HG03135 (cell line): ENCODE data around the gene EMP1.

Experiments used
- ATAC-seq: cut with Tn5 transposase; IDR thresholded peaks from one replicate; pipeline ENCODE4 v1.9.1; 2021; ENCODE audit warnings: mild to moderate bottlenecking, moderate library complexity; ENCODE audit not compliant: unreplicated experiment

Gene EMP1

DNA sequence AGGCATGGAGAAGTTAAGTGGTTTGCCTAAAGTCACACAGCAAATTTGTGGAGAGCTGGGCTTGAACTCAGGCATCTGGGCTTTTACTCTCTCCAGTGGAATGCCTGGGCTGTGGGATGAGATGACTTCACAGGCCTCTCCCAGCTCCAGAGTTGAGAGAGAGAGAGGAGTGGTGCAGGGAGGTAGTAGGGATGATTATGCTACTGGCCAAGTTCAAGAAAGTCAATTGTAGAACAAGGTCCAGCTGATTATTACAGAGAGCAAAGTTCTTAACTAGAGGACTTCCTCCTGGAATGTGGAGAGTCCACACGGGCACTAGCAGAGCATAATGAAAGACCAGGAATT is 769 bp upstream of the EMP1 start:
- ATAC-seq = no peak

DNA sequence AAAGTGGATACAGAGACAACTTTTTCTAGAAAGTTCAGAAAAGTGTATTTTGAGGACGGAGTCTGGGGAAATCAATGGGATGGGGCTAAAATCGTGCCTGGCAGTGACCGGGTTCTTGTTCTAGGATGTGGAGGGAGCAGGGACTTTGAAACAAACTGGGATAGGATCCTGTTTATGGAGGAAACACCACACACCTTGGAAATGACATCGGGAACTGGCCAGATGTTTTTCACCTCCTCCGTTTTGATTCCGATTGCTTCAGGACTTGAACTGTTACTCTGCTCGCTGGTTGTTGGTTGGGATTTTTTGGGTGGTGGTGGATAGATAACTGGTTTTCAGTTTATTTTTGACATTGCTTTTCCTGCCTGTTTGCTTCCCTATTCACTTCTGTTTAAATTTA is 506 bp downstream of the EMP1 start:
- ATAC-seq = no peak

DNA sequence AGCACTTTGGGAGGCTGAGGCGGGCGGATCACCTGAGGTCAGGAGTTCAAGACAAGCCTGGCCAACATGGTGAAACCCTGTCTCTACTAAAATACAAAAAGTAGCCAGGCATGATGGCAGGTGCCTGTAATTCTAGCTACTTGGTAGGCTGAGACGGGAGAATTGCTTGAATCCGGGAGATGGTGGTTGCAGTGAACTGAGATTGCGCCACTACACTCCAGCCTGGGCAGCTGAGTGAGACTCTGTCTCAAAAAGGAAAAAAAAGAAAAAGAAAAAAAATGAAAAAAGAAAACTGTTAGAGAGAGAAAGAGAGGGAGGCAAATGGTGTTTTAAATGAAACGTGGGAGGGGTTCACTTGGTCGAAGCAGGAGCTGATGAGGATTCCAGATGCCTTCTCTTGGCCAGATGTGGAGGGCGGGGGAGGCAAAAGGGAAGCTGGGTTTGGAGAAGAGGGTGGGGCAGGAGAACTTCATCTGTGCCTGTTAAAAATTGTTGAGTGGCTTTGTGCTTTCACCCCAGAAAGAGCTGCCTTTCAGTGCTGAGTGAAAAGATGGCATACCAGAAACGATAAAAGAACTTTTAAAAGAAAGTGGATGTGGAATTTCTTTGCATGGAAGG is 1.1 kb downstream of the EMP1 start:
- ATAC-seq = no peak

DNA sequence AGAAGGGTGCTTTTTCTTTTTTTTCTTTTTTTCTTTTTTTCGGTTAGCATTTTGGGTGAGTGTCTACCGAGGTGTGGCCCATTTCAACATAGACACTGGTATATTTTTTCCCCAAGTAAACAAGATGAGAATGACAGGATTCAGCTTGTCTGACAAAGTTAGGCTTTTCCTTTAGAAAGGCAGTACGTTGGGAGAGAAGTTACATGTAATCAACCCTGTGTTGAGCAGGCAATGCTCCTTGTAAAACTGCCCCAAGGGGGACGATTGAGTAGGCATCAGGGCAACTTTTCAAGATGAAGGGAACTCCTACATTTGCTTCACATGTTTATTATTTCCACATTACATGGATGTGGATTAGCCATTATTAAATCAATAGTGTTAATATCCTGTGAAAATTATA is 1.7 kb downstream of the EMP1 start:
- no peak for ATAC-seq

DNA sequence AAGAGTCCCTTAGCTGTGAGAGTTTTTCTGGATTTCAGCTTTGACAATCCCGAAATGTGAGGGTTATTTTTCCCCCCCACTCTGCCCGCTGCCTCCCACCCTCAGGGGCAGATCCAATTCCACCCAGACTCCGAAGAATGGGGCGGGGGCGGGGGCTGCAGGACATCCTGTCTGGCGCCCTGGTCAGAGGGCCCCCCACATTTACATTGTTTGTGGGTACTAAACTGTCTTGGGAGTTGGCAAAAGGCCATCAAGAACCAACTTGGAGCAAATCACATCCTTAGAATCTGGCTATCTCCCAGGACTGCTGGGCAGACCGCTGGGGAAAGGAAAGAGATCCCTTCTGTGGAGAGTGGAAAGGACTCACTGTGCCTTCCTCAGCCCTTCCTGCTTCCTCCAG is 2.4 kb downstream of the EMP1 start:
- ATAC-seq = no peak

DNA sequence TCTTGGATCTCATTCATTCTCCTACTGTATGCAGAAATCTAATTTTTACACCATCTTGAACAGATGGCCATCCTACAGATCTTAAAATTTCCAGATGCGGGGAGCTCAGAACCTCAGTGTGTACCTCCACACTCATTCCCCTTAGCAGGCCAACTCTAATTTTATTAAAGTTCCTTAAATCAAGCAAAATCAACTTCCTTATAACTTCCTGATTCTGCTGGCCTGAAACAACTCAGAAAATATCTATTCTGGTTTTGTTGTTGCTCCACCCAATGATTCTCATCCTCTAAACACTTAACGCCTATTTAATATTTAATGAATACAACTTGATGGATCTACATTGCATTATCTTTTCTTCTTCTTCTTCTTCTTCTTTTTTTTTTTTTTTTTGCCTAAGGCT is 3.1 kb downstream of the EMP1 start:
- no peak for ATAC-seq

DNA sequence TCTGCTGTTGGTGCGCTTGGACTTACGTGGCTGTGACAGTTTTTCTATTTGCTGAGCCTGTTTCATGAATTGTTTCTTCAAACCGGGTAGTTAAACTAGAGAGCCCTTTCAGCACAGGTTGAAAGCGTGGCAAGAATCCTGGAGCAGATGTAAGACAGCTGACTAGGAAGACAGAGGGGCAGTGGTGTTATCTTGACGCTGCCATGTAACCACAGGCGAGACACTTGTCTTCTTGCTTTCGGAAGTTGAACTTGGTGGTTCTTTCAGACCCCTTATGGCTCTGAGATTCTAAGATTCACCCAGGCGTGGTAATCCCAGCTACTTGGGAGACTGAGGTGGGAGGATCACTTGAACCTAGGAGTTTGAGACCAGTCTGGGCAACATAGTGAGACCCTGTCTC is 4.3 kb downstream of the EMP1 start:
- ATAC-seq = no peak

DNA sequence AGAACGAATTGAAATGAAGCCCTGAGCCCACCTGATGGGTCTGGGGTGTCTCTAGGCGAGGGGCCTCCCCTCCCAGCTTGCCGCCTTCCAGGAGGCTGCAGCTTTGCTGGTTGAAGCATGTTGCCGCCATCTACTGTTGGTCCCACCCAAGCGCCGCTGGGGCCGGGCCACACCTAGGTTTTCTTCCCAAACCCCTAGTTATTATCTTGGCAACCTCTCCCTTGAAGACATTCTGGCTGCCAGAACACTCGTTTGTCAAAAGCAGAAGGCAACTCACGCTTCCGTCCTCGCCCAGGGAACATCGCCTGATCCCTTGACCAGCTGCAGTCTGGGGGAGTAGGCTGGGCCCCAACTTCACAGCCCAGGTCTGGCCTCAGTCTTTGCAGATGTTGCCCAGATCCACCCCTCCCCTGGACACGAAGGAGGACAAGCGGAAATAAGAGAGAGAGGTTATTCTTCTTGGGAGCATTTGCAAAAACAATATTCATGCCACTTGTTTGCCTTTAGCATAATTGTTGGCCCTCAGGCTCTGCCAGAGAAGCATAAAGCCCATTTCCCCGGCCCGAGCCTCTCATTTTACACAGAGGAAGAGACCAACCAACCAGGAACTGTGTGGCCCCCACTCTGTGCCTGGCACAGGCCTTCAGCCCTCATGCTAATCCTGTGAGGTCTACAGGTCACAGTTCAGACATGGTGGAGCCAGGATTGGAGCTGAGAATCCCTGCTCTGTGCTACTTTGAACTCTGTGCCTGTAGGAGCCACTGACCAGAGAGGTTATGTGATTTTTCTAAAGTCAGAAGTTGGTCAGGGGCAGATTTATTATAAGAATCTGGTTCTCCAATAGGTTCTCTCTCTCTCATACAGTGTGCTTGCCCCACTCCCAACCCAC is 6.8 kb downstream of the EMP1 start:
- ATAC-seq = no peak

DNA sequence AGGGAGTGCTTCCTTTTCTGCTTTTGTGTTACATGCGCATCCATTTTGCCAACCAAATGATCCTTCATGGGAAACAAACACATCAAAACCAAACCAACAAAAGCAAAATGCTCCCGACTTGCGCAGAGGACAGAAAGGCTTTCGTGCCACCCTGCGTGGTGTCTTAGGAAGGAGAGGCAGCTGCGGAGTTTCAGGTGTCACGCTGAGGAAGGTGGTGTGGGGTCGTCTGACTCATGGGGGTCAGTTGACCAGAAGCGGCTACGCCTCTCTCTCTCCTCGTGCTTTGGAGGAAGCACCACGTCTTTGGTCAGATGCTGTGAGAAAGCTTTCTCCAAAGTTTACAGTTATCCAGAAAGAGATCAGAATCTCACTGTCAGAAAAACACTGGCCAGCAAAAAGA is 7.9 kb downstream of the EMP1 start:
- no peak for ATAC-seq

DNA sequence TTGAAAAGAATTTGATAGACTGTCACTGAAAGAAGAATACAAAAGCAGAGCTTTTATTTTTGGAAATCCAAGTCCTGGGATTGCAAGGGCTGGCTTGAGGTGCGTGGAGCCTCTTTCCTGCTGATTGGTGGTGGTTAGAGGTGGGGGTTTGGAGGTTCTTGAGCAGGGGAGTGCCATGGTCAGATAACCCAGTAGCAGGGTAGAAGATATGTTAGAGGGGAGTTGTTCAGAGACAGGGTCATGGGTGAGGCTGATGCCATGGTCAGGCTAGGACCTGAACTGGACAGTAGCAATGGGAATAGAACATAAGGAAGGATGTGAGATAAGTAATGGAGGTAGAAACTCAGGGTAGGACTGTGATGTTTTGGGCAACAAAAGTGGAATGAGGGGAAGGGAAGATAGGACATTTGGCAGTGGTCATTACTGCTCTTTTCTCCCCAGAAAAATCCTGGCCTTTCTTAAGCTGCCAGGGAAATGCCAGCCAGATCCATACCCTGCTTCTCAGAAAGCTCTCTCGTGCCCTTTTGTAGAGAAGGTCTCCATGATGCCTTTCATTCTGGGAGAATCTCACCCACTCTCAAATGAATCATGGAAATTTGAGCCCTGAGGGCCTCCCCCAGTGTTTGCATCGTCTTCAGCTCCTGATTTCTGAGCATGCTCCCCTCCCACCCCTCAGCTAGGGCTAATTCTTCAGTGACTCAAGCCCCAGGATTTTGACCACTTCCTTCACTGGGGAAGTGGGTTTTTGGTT is 9.5 kb downstream of the EMP1 start:
- no peak for ATAC-seq

DNA sequence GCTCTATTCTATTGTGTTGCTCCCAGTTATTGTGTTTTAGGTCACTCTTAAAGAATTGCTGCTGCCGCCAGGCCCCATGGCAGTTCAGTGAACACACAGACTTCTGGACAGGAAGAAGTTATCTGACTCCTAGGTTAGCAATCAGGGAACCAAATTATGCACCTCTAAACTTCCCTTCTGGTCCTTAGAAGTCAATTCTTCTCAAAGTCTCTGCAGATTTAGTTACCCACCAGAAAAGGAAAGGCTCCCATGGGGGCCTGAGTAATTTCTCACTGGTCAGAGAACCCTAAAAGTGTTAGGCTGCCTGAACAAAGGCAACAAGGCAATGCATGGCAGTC is 10.0 kb downstream of the EMP1 start:
- ATAC-seq = no peak

DNA sequence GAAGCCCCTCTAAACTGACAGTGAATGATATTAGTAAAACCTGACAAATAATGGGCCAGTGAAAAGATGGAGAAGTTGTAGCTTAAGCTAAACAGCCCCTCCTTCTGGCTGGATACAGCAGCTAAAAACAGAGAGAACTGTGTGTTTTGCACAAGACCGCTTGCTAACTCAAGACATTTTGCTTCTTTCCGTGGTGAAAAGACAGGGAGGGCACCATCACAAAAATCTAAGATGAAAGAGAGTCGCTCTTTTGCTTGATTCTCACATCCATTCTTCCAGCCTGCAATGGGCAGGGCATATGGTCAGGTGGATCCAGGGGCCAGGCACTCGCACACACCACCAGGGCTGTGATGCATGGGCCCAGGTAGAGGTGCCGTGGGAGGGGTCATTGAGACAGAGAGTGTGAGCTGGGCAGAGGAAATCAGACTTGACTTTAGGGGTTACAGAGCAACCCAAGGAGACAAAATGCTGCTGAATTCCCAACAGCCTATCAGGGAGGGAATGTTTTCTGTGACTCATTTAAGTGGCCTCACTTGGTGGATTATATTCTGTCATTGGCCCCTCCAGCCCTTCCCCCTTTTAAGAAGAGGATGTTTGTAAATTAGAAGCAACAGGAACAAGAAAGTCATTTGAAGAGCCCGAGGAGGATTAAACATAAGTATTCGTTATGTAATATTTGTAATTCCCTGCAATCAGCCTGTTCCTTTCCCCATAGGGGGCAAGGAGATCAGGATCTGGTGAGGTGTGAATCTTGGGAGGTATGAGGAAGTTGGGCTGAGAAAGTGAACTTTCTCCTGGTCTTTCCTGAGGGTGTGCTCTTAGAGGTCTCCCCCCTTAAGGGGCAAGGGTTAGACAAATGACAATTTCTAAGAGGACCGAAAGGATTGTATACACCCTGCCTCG is 12.3 kb downstream of the EMP1 start:
- no peak for ATAC-seq

DNA sequence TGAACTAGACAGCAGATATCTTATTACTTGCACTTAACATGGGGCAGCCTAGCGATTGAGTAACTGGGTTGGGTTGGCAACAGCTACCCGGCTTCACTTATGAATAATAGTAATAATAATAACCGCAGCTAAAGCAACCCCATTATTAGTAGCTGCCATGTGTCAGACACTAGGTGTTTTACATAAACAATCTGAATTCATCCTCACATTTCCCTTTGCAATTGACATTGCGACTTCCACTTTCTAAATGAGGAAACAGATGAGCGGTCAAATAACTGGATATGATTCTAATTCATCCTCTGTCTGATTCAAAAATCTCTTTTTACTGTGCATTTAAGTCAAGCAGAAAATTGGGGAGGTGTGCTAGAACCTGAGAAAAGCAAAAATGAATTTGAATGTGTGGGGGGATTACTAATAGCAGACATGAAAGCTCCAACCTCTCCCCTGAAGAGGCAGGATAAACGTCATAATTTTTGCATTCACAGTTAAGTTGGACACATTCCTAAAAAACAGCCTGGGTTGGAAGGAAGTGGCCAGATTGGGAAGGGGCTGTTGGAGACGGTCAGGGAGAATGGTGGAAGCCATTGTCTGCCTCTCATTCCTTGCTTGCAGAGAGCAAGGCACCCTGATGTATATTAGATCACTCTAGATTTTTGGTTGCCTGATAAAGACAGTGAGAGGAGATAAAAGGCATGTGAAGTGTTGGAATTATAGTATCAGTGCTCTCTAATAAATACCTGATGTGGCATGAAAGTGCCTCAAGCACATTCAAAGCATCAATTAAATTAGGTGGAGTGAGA is 13.1 kb downstream of the EMP1 start:
- no peak for ATAC-seq

DNA sequence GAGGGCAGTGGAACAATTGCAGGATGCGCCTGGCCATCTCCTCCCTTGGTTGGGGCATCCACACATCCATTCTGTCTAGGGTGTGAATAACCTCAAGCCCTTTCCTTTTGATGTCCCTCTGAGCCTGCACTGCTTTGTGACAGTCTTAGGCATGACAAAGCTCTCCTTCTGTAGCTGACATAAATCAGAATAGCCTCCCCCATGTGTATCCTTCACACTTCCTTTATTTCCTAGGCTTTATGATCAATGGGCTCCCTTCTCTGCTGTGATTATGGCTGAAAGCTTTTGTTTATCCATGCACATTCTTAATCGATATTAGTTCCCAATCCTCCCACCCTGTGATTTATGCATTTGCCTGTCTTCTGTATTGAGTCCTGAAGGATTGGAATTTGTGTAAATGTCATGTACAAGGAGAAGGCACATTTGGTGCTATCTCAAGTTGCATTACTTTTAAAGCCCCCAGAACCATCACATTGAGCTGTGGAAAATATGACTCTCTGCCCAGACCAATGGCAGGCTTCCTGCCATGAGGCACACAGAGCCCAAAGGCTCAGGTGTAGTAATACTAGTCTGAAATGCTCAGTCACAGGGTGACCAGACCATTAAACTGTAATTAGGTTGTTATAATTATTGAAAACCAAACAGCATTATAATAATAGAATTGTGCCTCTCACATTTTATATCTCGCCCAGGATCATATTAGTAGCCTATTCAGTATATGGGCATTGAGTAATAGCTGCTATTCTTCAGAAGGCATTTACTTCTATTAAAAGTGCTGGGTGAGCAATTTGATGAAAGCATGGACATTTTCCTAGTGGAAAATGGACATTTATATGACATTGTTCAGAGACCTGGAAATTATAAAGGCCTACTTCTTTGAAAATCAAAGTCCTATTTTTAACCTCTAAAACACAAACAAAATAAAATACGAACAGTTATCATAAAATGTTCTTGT is 14.0 kb downstream of the EMP1 start:
- ATAC-seq = no peak

DNA sequence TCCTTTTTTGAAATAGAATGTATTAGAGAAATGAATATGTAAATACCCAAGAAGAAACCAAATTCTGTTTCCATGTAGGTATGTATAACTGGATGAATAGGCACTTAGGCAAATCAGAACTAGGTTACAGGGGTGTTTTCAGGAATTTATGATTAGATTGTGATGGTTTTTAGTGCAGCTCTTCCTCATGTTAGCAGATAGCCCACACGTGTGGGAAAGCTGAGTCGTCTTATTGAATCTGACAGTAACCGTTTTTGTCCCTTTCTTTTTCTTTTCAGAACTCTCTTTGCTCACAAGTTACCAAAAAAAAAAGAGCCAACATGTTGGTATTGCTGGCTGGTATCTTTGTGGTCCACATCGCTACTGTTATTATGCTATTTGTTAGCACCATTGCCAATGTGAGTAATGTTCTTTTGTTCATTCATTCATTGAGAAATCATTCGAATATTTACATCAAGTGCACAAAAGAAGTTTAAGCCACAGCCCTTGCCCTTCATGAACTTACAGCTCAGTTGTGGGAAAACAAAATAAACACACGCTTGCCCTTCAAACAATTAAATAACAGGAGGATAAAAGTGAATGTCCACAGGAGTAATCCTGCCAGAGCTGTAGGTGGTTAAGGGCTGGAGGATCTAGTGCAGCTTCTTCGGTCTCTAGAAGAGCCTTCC is 14.8 kb downstream of the EMP1 start:
- ATAC-seq = no peak

DNA sequence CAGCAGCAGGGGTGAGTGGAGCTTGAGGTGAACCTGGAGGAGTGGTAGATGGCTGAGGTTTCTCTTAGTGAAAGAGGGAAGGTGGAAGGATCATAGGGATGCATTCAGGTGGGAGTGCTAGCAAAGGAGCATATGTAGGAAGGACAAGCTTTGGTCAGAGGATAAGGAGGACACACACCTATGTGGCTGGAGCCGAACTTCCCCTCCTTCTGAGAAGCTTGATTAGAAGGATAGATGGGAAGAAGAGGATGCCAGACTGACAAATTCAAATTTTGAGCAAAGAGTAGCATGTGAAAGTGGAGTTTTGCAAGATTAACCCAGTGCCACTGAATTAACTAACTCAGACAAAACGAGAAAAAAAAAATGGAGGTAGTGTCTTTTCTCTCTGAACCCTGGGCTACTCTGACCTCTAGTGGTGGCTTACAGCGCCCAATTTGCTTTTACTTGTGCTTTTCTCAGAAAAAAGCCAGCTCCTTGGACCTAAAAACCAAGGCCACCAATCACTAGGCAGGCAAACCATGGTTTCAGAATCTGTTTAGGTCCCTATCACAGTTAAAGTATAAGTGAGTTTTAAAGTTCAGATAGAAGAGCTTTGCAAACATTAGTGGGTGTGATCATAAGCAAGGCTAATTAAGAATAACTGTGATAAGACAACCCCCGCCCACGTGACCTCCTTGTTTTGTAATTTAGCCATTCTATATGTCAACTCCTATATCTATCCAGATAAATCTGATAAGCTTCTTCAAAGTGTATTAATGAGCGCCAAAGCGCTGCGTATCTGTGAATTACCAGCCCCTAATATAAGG is 15.5 kb downstream of the EMP1 start:
- no peak for ATAC-seq

DNA sequence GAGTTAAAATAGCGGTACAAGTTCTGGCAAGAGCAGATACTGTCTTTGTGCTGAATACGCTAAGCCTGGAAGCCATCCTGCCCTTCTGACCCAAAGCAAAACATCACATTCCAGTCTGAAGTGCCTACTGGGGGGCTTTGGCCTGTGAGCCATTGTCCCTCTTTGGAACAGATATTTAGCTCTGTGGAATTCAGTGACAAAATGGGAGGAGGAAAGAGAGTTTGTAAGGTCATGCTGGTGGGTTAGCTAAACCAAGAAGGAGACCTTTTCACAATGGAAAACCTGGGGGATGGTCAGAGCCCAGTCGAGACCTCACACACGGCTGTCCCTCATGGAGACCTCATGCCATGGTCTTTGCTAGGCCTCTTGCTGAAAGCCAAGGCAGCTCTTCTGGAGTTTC is 18.5 kb downstream of the EMP1 start:
- ATAC-seq = no peak

DNA sequence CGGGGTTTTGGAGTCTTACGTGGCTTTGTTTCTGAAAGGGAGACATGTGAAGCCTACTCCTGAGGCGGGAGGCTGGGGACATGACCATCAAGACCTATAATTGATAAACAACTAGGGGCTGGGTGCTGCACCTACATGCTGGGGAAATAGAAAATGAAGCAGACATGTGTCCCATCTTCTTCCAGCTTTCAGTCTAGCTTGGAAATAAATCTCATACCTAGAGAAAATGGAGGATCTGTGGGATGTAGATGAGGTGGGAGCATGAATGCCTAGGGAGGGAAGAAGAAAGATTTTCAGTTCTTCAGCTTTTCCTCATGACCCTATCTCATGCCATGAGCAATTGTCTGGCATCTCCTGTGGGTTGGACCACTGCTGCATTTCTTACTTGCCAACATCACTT is 22.1 kb downstream of the EMP1 start:
- ATAC-seq = no peak
